KMS-11 (cell line): ENCODE data around the gene TPTE.
"Not testable (repeated sequence)": the region's sequence is repeated elsewhere in the genome, so short reads cannot be mapped to it uniquely, and the experiment has no call there.

ENCODE experiments used
- H2AFZ ChIP-seq: fragments of 200-600 bp; sonication (generic); 2 replicates; pipeline ENCODE4 v1.6.1; 2016; ENCODE audit warnings: antibody characterized with exemption, mixed run types, low read depth
- H3K27ac ChIP-seq: fragments of 200-600 bp; sonication (generic); 2 replicates; pipeline ENCODE4 v1.6.1; 2016; ENCODE audit warnings: mild to moderate bottlenecking, mixed run types
- H3K27me3 ChIP-seq: fragments of 200-600 bp; sonication (generic); 2 replicates; pipeline ENCODE4 v1.6.1; 2017; ENCODE audit warnings: mild to moderate bottlenecking, low read depth, mixed run types, moderate library complexity; ENCODE audit not compliant: insufficient read depth
- H3K36me3 ChIP-seq: fragments of 200-600 bp; sonication (generic); 2 replicates; pipeline ENCODE4 v1.6.1; 2017; ENCODE audit warnings: mild to moderate bottlenecking, mixed run types; ENCODE audit not compliant: insufficient read depth
- H3K4me1 ChIP-seq: fragments of 200-600 bp; sonication (generic); 2 replicates; pipeline ENCODE4 v1.6.1; 2016; ENCODE audit warnings: mild to moderate bottlenecking, low read depth, mixed run types; ENCODE audit not compliant: poor library complexity, severe bottlenecking
- H3K4me2 ChIP-seq: fragments of 200-600 bp; sonication (generic); 2 replicates; pipeline ENCODE4 v1.7.0; 2016; ENCODE audit warnings: mild to moderate bottlenecking, mixed run types
- H3K4me3 ChIP-seq: fragments of 200-600 bp; sonication (generic); IDR thresholded peaks from 2 replicates; pipeline ENCODE4 v1.6.1; 2017; ENCODE audit warnings: low read depth, low read length, mixed read lengths; ENCODE audit not compliant: insufficient read depth
- H3K79me2 ChIP-seq: fragments of 200-600 bp; sonication (generic); 2 replicates; pipeline ENCODE4 v1.6.1; 2016; ENCODE audit warnings: low read depth, mixed run types; ENCODE audit not compliant: insufficient read depth
- H3K9ac ChIP-seq: fragments of 200-600 bp; sonication (generic); 2 replicates; pipeline ENCODE4 v1.6.1; 2016; ENCODE audit warnings: mild to moderate bottlenecking, mixed run types
- H4K20me1 ChIP-seq: fragments of 200-600 bp; sonication (generic); 2 replicates; pipeline ENCODE4 v1.6.1; 2016; ENCODE audit warnings: mild to moderate bottlenecking, mixed run types; ENCODE audit not compliant: insufficient read depth
- TF ChIP-seq, protein P1 (sequence below): fragments of 200-600 bp; sonication (generic); conservative IDR thresholded peaks from 2 replicates; pipeline ENCODE4 v1.6.1; 2017; ENCODE audit warnings: low read depth, mild to moderate bottlenecking, antibody characterized with exemption, low read length, moderate library complexity, mixed read lengths

TPTE gene

DNA sequence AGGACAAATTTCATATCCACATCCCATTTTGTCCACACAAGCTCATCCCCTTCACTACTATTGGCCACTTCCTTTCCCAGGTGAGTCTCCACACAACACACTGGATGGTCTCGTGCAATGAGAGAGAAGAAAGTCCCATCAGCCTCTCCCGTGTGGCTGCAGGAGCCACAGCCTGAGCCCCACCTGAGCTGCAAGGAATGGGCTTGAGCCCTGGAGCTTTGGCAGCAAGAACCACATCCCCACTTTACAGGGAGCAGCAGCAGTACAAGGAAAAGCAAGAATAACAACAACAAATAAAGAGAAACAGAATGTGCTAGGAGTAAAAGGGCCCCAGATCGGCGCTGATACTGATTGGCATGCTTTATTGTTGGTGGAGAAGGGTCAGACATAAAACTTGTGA is 117.7 kb downstream of the TPTE start:
- H3K9ac ChIP-seq: no peak overlapping the region
- H2AFZ ChIP-seq: no peak overlapping the region
- H3K36me3 ChIP-seq: no peaks in the 10 kb centered on the region
- H3K4me3 ChIP-seq: no peak overlapping the region
- H3K27me3 ChIP-seq: no peaks in the 10 kb centered on the region
- H3K27ac ChIP-seq: no peak overlapping the region
- no peaks in the 10 kb centered on the region for H3K4me1 ChIP-seq
- no peaks in the 10 kb centered on the region for H4K20me1 ChIP-seq
- TF ChIP-seq, protein P1, sequence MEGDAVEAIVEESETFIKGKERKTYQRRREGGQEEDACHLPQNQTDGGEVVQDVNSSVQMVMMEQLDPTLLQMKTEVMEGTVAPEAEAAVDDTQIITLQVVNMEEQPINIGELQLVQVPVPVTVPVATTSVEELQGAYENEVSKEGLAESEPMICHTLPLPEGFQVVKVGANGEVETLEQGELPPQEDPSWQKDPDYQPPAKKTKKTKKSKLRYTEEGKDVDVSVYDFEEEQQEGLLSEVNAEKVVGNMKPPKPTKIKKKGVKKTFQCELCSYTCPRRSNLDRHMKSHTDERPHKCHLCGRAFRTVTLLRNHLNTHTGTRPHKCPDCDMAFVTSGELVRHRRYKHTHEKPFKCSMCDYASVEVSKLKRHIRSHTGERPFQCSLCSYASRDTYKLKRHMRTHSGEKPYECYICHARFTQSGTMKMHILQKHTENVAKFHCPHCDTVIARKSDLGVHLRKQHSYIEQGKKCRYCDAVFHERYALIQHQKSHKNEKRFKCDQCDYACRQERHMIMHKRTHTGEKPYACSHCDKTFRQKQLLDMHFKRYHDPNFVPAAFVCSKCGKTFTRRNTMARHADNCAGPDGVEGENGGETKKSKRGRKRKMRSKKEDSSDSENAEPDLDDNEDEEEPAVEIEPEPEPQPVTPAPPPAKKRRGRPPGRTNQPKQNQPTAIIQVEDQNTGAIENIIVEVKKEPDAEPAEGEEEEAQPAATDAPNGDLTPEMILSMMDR: no peak
- H3K4me2 ChIP-seq: no peak overlapping the region
- no peaks in the 10 kb centered on the region for H3K79me2 ChIP-seq

DNA sequence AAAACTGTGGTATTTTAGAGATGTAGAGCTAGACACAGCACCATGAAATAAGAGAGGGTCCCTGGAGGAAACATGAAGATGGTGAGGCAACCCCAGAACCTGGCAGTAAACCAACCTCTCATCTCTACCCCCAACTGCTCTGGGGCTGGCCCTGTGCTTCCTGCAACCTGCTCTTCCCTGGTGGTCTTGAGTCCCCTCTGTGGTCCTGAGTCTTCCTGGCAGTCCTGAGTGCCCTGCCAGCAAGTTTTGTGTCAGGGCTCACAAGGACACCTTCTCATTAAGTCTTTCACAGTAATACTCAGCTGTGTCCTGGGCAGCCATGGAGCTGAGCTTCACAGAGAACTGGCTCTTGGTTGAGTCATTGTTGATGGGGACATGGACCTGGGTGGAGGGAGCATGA is 118.4 kb downstream of the TPTE start:
- H3K27me3 ChIP-seq, H3K36me3 ChIP-seq, H3K4me1 ChIP-seq, H3K4me3 ChIP-seq, H2AFZ ChIP-seq, H3K27ac ChIP-seq, H3K9ac ChIP-seq, H4K20me1 ChIP-seq, H3K79me2 ChIP-seq, H3K4me2 ChIP-seq: not testable (repeated sequence)

- H3K9ac ChIP-seq: no peak overlapping the region
- no peaks in the 10 kb centered on the region for H3K79me2 ChIP-seq
- no peak overlapping the region for H3K27ac ChIP-seq
- TF ChIP-seq, protein P1: no peak
- no peaks in the 10 kb centered on the region for H3K4me1 ChIP-seq
- no peaks in the 10 kb centered on the region for H4K20me1 ChIP-seq
- H3K4me3 ChIP-seq: no peak overlapping the region
- no peak overlapping the region for H2AFZ ChIP-seq
- H3K36me3 ChIP-seq: no peaks in the 10 kb centered on the region
- no peaks in the 10 kb centered on the region for H3K27me3 ChIP-seq
- H3K4me2 ChIP-seq: no peak overlapping the region
Observed at GRCh38 chr21:10640446-10640845, 119.1 kb downstream of the TPTE start.

- Histone ChIP-seq H4K20me1 (no peaks in the 10 kb centered on the region), H2AFZ (no peak overlapping the region), H3K36me3 (no peaks in the 10 kb centered on the region), H3K4me3 (no peak overlapping the region), H3K27me3 (no peaks in the 10 kb centered on the region), H3K4me2 (no peak overlapping the region), H3K27ac (no peak overlapping the region), H3K9ac (no peak overlapping the region), H3K4me1 (no peaks in the 10 kb centered on the region), H3K79me2 (no peaks in the 10 kb centered on the region)
- TF ChIP-seq, protein P1: no peak
Observed at GRCh38 chr21:10641107-10641506, 119.7 kb downstream of the TPTE start.

GRCh38 chr21:10645667-10646066 is 124.3 kb downstream of the TPTE start:
- not testable (repeated sequence) for H4K20me1 ChIP-seq, H3K27ac ChIP-seq, H3K79me2 ChIP-seq, H3K9ac ChIP-seq, H3K4me2 ChIP-seq, H3K4me3 ChIP-seq, H3K4me1 ChIP-seq, H3K36me3 ChIP-seq, H3K27me3 ChIP-seq, H2AFZ ChIP-seq

GRCh38 chr21:10649350-10650149 is 128.2 kb downstream of the TPTE start:
- H3K27me3 ChIP-seq, H3K4me3 ChIP-seq, H3K9ac ChIP-seq, H3K4me1 ChIP-seq, H3K36me3 ChIP-seq, H3K27ac ChIP-seq, H3K4me2 ChIP-seq, H3K79me2 ChIP-seq, H2AFZ ChIP-seq, H4K20me1 ChIP-seq: not testable (repeated sequence)
